Endothelial cell (in vitro differentiated cells): ENCODE results near the gene ABLIM2. TPM values are rescaled to one million over a fixed set of nuclear protein-coding genes. Genes with fewer than 3 reads are reported as not detected.

Source experiments
- DNase-seq: peaks from one replicate; pipeline ENCODE4 v3.0.0; 2021; ENCODE audit warnings: low spot score
- H3K27ac Mint-ChIP-seq: one replicate; pipeline ENCODE4 v1.8.0; 2021; ENCODE audit warnings: mixed read lengths, inconsistent platforms; ENCODE audit not compliant: unreplicated experiment
- H3K27me3 Mint-ChIP-seq: one replicate; pipeline ENCODE4 v1.8.0; 2021; ENCODE audit warnings: mild to moderate bottlenecking, moderate library complexity, mixed read lengths, inconsistent platforms; ENCODE audit not compliant: unreplicated experiment
- H3K36me3 Mint-ChIP-seq: one replicate; pipeline ENCODE4 v1.8.0; 2021; ENCODE audit warnings: mild to moderate bottlenecking, low read depth, mixed read lengths, inconsistent platforms; ENCODE audit not compliant: unreplicated experiment
- H3K4me1 Mint-ChIP-seq: one replicate; pipeline ENCODE4 v1.8.0; 2021; ENCODE audit warnings: mild to moderate bottlenecking, mixed read lengths, inconsistent platforms; ENCODE audit not compliant: unreplicated experiment
- H3K4me3 Mint-ChIP-seq: one replicate; pipeline ENCODE4 v1.8.0; 2021; ENCODE audit warnings: mild to moderate bottlenecking, mixed read lengths, inconsistent platforms; ENCODE audit not compliant: unreplicated experiment
- H3K9me3 Mint-ChIP-seq: one replicate; pipeline ENCODE4 v1.8.0; 2021; ENCODE audit warnings: mixed read lengths, inconsistent platforms; ENCODE audit not compliant: unreplicated experiment
- CTCF ChIP-seq: fragments of 200-600 bp; sonication (generic); IDR thresholded peaks from one replicate; pipeline ENCODE4 v1.5.0; 2021; ENCODE audit warnings: antibody characterized with exemption; ENCODE audit not compliant: unreplicated experiment
- total RNA-seq: library from RNA; stranded (reverse); fragmentation: NEBNext Ultra II Directional; extraction: Animal tissue kit (Norgen Biotek cat#: 25700); gene quantifications from one replicate; pipeline ENCODE4 v1.2.1, GENCODE V29; 2021; ENCODE audit not compliant: unreplicated experiment

ABLIM2 gene
- total RNA-seq, 1 donor from 2014 or later: 0.74 TPM

GRCh38 chr4:8102076-8102355 lies 56.6 kb downstream of the ABLIM2 start:
- H3K27me3 Mint-ChIP-seq: no peaks in the 10 kb centered on the region
- H3K4me3 Mint-ChIP-seq: no peak overlapping the region
- H3K9me3 Mint-ChIP-seq: no peaks in the 10 kb centered on the region
- H3K27ac Mint-ChIP-seq: no peak overlapping the region
- H3K36me3 Mint-ChIP-seq: no peaks in the 10 kb centered on the region
- no peak for DNase-seq
- H3K4me1 Mint-ChIP-seq: no peaks in the 10 kb centered on the region
- no peak for TF ChIP-seq CTCF

GRCh38 chr4:8101213-8102075 lies 57.2 kb downstream of the ABLIM2 start:
- Mint-ChIP-seq H3K4me3 (no peak overlapping the region), H3K27ac (no peak overlapping the region), H3K9me3 (no peaks in the 10 kb centered on the region), H3K27me3 (no peaks in the 10 kb centered on the region), H3K4me1 (peaks cover under 1% of the 10 kb centered on the region), H3K36me3 (no peaks in the 10 kb centered on the region)
- no peak for DNase-seq
- no peak for TF ChIP-seq CTCF

GRCh38 chr4:8099981-8100464 lies 58.6 kb downstream of the ABLIM2 start:
- no peaks in the 10 kb centered on the region for H3K36me3 Mint-ChIP-seq
- no peak for TF ChIP-seq CTCF
- DNase-seq: no peak
- peaks cover 7% of the 10 kb centered on the region for H3K4me1 Mint-ChIP-seq
- H3K4me3 Mint-ChIP-seq: no peak overlapping the region
- H3K27me3 Mint-ChIP-seq: no peaks in the 10 kb centered on the region
- peaks cover 9% of the 10 kb centered on the region for H3K9me3 Mint-ChIP-seq
- H3K27ac Mint-ChIP-seq: no peak overlapping the region

- no peak for DNase-seq
- H3K27ac Mint-ChIP-seq: no peak overlapping the region
- no peak overlapping the region for H3K4me3 Mint-ChIP-seq
- H3K4me1 Mint-ChIP-seq: peaks cover 7% of the 10 kb centered on the region
- H3K27me3 Mint-ChIP-seq: no peaks in the 10 kb centered on the region
- peaks cover 19% of the 10 kb centered on the region for H3K9me3 Mint-ChIP-seq
- peaks cover 8% of the 10 kb centered on the region for H3K36me3 Mint-ChIP-seq
- no peak for TF ChIP-seq CTCF
Measured at GRCh38 chr4:8098506-8098905, 60.1 kb downstream of the ABLIM2 start.

- DNase-seq: no peak
- no peak for TF ChIP-seq CTCF
- no peak overlapping the region for H3K27ac Mint-ChIP-seq
- H3K36me3 Mint-ChIP-seq: peaks cover 10% of the 10 kb centered on the region
- no peaks in the 10 kb centered on the region for H3K27me3 Mint-ChIP-seq
- H3K9me3 Mint-ChIP-seq: peaks cover 19% of the 10 kb centered on the region
- H3K4me1 Mint-ChIP-seq: peaks cover 7% of the 10 kb centered on the region
- no peak overlapping the region for H3K4me3 Mint-ChIP-seq
Measured at GRCh38 chr4:8097721-8098345, 60.8 kb downstream of the ABLIM2 start.
